Parathyroid adenoma (tissue), 2 donors: Measurements from ENCODE around the gene APBA2.
A peak's percentile ranks its signal among the peaks of the same experiment; 100 is the strongest.

Experiments
- H2AFZ ChIP-seq: fragments of 300-600 bp; sonication (generic); one replicate; pipeline ENCODE4 v1.7.0; 2017; ENCODE audit warnings: antibody characterized with exemption, mild to moderate bottlenecking
- H3K27ac ChIP-seq: fragments of 300-600 bp; sonication (generic); one replicate; pipeline ENCODE4 v1.7.0; 2017
- H3K27me3 ChIP-seq: fragments of 300-600 bp; sonication (generic); one replicate; pipeline ENCODE4 v1.7.0; 2017; ENCODE audit warnings: low read length; ENCODE audit not compliant: control insufficient read depth, insufficient read depth
- H3K36me3 ChIP-seq: fragments of 300-600 bp; sonication (generic); one replicate; pipeline ENCODE4 v1.7.0; 2017; ENCODE audit warnings: low read length; ENCODE audit not compliant: control insufficient read depth, insufficient read depth
- H3K4me1 ChIP-seq: fragments of 300-600 bp; sonication (generic); one replicate; pipeline ENCODE4 v1.7.0; 2017; ENCODE audit warnings: control low read depth
- H3K4me2 ChIP-seq: fragments of 300-600 bp; sonication (generic); one replicate; pipeline ENCODE4 v1.7.0; 2017; ENCODE audit warnings: low read length
- H3K4me3 ChIP-seq: fragments of 300-600 bp; sonication (generic); one replicate; pipeline ENCODE4 v1.7.0; 2017; ENCODE audit warnings: low read depth, low read length
- H3K79me2 ChIP-seq: fragments of 300-600 bp; sonication (generic); one replicate; pipeline ENCODE4 v1.7.0; 2017; ENCODE audit warnings: control low read depth
- H3K9ac ChIP-seq: fragments of 300-600 bp; sonication (generic); one replicate; pipeline ENCODE4 v1.7.0; 2017; ENCODE audit warnings: mild to moderate bottlenecking
- H3K9me3 ChIP-seq: fragments of 300-600 bp; sonication (generic); one replicate; pipeline ENCODE4 v1.7.0; 2017; ENCODE audit warnings: low read length; ENCODE audit not compliant: control insufficient read depth
- TF ChIP-seq, protein P1 (sequence below): fragments of 300-600 bp; sonication (generic); IDR thresholded peaks from one replicate; pipeline ENCODE4 v1.7.0; 2017; ENCODE audit warnings: antibody characterized with exemption, mild to moderate bottlenecking
- donor health status: primary hyperparathyroidism.

Gene APBA2

DNA sequence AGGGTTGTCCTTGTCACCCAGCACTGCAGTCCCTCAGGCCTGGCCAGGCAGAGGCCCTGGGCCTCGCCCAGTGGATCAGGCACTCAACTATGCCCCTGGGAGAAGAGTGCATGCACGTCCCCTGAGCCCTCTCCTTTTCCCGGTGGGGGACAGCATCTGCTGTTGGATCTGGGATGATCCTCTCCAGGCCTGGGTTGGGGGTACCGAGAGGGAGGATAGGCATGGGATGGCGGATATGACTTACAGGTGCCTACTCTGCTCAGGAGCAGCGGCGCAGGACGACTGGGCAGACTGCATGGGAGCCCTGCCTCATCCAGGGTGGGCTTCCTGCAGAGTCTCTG, 9.0 kb upstream of the APBA2 start:
- no peaks in the 10 kb centered on the region for H3K27me3 ChIP-seq
- H3K4me3 ChIP-seq, result no peak overlapping the region
- H3K9ac ChIP-seq, result no peak overlapping the region
- no peaks in the 10 kb centered on the region for H3K4me1 ChIP-seq
- TF ChIP-seq, protein P1, sequence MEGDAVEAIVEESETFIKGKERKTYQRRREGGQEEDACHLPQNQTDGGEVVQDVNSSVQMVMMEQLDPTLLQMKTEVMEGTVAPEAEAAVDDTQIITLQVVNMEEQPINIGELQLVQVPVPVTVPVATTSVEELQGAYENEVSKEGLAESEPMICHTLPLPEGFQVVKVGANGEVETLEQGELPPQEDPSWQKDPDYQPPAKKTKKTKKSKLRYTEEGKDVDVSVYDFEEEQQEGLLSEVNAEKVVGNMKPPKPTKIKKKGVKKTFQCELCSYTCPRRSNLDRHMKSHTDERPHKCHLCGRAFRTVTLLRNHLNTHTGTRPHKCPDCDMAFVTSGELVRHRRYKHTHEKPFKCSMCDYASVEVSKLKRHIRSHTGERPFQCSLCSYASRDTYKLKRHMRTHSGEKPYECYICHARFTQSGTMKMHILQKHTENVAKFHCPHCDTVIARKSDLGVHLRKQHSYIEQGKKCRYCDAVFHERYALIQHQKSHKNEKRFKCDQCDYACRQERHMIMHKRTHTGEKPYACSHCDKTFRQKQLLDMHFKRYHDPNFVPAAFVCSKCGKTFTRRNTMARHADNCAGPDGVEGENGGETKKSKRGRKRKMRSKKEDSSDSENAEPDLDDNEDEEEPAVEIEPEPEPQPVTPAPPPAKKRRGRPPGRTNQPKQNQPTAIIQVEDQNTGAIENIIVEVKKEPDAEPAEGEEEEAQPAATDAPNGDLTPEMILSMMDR, result no peak
- no peaks in the 10 kb centered on the region for H3K36me3 ChIP-seq
- no peak overlapping the region for H2AFZ ChIP-seq
- H3K9me3 ChIP-seq, result no peaks in the 10 kb centered on the region
- no peak overlapping the region for H3K4me2 ChIP-seq
- no peaks in the 10 kb centered on the region for H3K79me2 ChIP-seq
- no peak overlapping the region for H3K27ac ChIP-seq

DNA sequence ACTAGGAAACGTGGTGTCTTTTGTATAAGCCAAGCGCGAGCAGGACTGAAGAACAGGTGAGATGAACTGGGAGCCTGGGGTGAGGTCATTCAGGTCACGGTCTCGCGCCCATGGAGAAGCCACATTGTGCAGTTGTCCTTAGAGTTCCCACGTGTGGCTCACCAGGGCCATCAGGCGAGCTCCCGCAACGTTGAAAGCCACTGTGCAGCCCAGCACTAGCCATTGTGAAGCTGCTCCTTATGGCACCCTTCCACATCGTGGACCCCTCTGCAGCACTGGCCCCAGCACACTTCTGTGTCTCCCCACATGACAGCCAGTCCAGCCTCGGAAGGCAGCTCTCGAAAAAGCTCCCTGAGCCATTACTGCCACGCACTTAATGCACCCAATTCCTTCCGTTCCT, 7.6 kb upstream of the APBA2 start:
- H2AFZ ChIP-seq, result no peak overlapping the region
- H3K4me1 ChIP-seq, result no peaks in the 10 kb centered on the region
- H3K79me2 ChIP-seq, result no peaks in the 10 kb centered on the region
- TF ChIP-seq, protein P1, result no peak
- H3K4me3 ChIP-seq, result no peak overlapping the region
- H3K9me3 ChIP-seq, result no peaks in the 10 kb centered on the region
- H3K9ac ChIP-seq, result no peak overlapping the region
- no peaks in the 10 kb centered on the region for H3K27me3 ChIP-seq
- no peak overlapping the region for H3K27ac ChIP-seq
- no peak overlapping the region for H3K4me2 ChIP-seq
- H3K36me3 ChIP-seq, result no peaks in the 10 kb centered on the region

DNA sequence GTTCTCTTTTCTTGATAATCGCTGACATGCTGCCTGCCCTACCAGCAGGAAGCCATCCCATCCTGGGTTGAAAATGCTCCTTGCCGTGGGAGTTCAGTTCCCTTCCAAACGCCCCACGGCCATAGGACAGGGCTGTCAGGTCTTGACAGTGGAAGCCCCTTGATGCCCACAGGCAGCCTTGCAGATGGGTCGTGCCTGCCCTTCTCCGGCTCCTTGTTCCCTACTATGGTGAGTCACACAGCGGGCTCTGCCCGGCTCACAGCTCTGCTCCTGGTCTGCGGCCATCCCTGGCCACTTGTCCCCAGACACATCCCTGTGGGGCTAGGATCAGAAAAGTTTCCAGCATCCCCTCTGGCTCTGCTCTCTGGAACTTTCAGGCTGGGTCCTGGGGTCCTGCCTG, 6.2 kb upstream of the APBA2 start:
- TF ChIP-seq, protein P1, result no peak
- H3K36me3 ChIP-seq, result no peaks in the 10 kb centered on the region
- no peak overlapping the region for H3K4me2 ChIP-seq
- H2AFZ ChIP-seq, result no peak overlapping the region
- H3K27me3 ChIP-seq, result no peaks in the 10 kb centered on the region
- no peak overlapping the region for H3K9ac ChIP-seq
- H3K9me3 ChIP-seq, result no peaks in the 10 kb centered on the region
- H3K4me3 ChIP-seq, result no peak overlapping the region
- no peaks in the 10 kb centered on the region for H3K79me2 ChIP-seq
- no peak overlapping the region for H3K27ac ChIP-seq
- H3K4me1 ChIP-seq, result no peaks in the 10 kb centered on the region

DNA sequence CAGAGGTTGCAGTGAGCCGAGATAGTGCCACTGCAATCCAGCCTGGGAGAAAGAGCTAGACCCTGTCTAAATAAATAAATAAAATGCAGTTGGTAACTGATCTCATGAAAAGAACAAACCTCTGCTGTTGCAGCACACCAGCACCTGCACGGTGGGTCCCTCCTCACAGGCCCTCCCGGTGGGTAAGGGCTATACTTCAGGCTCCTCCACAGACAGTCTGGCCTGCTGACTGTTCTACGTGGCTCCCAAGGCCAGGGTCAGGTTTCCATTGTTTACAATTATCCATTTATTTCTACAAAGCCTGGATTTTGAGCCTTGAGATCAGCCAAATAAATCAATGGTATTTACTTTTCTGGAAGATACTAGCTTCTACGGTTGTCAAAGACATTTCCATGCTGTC, 5.1 kb upstream of the APBA2 start:
- H3K4me2 ChIP-seq, result no peak overlapping the region
- H3K79me2 ChIP-seq, result no peaks in the 10 kb centered on the region
- peak overlapping the region; percentile 38 for H2AFZ ChIP-seq
- TF ChIP-seq, protein P1, result no peak
- no peak overlapping the region for H3K4me3 ChIP-seq
- no peaks in the 10 kb centered on the region for H3K36me3 ChIP-seq
- H3K27me3 ChIP-seq, result no peaks in the 10 kb centered on the region
- no peak overlapping the region for H3K9ac ChIP-seq
- H3K9me3 ChIP-seq, result no peaks in the 10 kb centered on the region
- H3K4me1 ChIP-seq, result no peaks in the 10 kb centered on the region
- H3K27ac ChIP-seq, result no peak overlapping the region

DNA sequence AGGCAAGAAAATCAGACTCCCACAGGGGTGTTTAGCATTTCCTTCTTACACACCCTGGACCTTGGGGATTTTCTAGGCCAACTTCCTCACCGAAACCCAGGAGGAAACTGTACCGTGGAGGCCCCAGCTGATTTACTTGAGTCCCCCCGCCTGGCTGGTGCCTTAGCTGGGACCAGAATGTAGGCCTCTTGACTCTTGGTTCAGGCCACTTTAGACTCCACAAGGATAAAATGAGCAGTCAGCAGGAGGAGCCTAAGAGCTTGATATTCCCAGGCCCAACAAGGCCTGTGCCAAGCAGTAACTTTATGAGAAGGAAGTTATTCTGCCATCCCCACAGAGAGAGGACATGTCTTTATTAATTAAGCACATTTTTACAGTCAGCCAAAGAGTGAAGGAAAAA, 4.6 kb upstream of the APBA2 start:
- Histone ChIP-seq H3K9me3 (no peaks in the 10 kb centered on the region), H3K4me2 (no peak overlapping the region)
- TF ChIP-seq, protein P1, result no peak

More for the DNA sequence above, 4.6 kb upstream of the APBA2 start:
- Histone ChIP-seq H3K79me2 (no peaks in the 10 kb centered on the region), H3K9ac (no peak overlapping the region), H3K27me3 (no peaks in the 10 kb centered on the region), H3K4me1 (no peaks in the 10 kb centered on the region), H2AFZ (peak overlapping the region; percentile 38), H3K36me3 (no peaks in the 10 kb centered on the region), H3K4me3 (no peak overlapping the region), H3K27ac (no peak overlapping the region)
